ENCODE data around the gene CGB1.
"Not testable (repeated sequence)": the region's sequence is repeated elsewhere in the genome, so short reads cannot be mapped to it uniquely, and the experiment has no call there.

The CGB1 gene

GRCh38 chr19:49057636-49058234 lies 21.0 kb upstream of the CGB1 start, which contains the start of gene CGB7:
Gene CGB7 (minus strand): TSS chr19:49057749. CDS start chr19:49055375, 2,374 bp downstream.
- DNase-seq (ENCODE audit: low read depth) = no peak

DNA sequence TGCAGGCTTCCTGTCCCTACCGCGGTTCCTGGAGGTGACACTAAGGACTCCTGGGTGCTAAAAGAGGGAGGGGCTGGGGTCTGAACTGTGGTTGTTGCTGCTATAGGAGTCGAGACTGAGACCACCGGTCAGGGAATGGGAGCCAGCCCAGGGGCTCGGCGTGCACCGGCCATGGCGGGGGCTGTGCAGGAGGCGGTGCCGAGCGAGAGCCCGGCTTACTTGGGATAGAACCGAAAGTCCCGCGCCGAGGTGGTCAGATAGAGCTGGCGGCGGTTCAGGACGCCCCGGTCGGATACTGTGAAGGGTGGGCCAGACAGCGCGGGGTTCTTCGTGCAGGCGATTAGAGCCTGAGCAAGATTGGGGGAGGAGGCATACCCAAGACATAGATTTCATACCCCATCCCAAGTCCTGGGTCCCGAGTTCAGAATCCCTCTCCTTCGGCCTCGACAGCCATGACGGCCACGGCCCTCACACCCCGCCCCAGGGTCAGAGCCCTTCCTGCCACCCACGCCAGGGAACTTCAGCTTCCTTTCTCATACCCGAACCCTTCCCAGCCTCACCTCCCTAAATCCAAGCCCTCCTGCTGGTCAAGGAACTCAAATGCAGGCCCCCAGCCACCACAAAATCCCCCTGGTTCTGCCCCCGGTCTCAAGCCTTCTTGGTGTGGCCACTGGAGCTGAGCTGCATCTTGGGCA lies 20.4 kb upstream of the CGB1 start:
- not testable (repeated sequence) for DNase-seq (ENCODE audit: low read depth)

DNA sequence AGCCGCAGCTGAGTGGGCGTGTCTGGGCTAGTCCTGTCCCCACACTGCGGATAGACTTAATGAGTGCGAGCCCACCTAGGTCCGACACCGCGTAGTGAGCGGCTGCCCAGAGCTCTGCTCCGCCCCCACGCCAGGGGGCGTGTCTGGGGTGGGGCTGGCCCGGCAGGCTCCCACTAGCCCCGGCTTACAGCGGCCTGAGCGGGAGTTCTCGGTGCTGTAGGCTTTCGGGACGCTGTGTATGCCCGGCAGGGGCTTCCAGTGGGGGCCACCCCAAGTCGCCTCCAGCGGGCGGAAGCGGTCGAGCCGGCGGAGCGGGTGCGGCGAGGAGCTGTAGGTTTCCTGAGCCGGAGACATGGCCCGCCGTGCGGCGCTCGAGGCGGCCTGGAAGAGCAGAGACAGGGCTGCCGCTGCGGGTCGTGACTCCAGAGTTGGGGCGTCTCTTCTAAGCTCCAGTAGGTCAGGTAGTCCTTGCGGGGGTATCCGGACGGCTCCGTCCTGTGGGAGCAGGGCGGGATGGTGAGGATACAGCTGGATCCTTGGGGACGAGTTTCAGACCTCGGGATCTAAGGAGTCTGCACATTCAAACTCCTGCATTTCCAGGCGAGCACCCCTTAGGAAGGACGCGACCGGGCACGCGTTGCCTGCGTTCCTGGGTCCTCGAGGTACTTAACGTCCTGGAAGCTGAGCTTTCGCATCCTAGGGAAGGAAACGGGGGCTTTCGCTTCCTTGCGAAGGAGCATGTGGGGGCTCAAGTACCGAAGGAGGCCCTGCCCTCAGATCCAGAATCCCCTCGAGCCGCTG lies 19.6 kb upstream of the CGB1 start:
- DNase-seq (ENCODE audit: low read depth) = peak; percentile 24

DNA sequence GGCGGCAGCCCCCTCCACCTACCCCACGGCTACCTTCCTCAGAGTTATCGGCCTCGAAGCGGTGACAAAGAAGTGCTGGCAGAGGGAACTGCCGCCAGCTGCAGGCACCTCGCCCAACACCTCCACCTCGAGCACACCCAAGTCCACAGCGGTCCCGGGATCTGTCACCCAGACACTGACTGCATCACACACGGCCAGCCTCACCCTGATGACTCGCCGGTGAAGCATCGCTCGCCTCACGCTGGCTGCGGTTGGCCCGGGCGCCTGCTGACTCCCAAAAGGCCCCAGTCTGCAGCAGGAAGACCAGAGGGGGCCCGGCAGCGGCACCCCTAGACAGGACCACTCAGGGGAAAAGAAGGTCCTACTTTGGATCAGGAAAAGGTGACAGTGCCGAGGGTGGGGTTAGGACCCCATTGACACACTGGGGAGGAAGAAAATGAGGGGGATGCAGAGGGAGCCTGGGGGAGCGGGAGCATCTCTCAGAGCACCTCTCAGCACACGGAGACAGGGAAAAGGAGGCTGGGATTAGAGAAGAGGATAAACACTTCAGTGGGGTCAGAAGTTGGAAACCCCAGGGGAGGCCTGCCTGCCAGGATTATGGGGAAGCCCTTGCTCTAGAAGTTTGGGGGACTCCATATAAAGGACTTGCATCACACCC lies 13.8 kb upstream of the CGB1 start:
- DNase-seq (ENCODE audit: low read depth) = not testable (repeated sequence)

DNA sequence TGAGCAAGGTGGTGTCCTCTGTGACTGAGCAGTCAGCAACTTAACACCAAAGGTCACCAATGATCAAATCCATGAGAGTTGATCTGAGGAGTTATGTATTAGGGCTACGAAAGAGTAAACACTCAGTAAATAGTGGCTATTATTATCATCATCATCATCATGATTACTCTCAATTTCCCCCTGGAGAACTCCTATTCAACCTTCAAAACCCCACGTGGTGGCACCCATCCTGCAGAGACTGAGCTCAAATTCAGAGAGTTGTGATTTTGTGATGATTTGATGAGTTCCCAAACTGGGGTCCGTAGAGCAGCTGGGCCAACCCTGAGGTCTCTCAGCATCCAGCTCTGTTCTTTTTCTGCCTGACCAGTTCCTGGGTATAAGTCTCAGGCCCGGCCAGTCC lies 13.1 kb upstream of the CGB1 start:
- not testable (repeated sequence) for DNase-seq (ENCODE audit: low read depth)

DNA sequence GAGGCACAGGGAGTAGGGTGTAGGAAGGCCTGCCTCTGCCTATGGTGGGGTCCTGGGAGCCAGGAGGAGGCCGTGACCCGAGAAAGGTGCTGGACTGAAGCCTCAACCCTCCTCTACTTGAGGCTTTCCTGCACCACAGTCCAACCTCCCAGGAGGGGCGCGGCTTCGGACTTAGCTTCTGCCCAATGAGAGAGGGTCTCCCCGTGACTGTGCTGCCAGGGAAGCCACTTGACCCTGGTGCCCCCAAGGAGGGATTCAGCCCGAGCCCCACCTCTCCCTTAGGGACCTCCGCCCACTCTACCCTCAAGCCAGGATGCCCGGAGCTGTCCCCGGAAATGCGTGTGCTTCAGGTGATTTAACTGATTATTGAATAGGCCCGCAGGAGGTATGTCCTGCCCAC lies 12.3 kb upstream of the CGB1 start, which contains the start of gene CGB8:
CGB8 (minus strand) TSS at position 101 of the 400 bp plus-strand sequence. CDS start 372 bp downstream, outside the sequence.
- not testable (repeated sequence) for DNase-seq (ENCODE audit: low read depth)

DNA sequence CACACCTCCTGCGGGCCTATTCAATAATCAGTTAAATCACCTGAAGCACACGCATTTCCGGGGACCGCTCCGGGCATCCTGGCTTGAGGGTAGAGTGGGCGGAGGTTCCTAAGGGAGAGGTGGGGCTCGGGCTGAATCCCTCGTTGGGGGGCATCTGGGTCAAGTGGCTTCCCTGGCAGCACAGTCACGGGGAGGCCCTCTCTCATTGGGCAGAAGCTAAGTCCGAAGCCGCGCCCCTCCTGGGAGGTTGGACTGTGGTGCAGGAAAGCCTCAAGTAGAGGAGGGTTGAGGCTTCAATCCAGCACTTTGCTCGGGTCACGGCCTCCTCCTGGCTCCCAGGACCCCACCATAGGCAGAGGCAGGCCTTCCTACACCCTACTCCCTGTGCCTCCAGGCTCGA lies 6.9 kb upstream of the CGB1 start, which contains the start of gene CGB5:
CGB5 (plus strand) TSS at position 301 of the 400 bp plus-strand sequence. CDS start 362 bp downstream, outside the sequence.
- DNase-seq (ENCODE audit: low read depth) = not testable (repeated sequence)

DNA sequence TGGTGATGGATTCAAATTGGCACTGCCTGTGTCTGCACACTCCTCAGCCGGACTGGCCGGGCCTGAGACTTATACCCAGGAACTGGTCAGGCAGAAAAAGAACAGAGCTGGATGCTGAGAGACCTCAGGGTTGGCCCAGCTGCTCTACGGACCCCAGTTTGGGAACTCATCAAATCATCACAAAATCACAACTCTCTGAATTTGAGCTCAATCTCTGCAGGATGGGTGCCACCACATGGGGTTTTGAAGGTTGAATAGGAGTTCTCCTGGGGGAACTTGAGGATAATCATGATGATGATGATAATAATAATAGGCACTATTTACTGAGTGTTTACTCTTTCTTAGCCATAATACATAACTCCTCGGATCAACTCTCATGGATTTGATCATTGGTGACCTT lies 6.0 kb upstream of the CGB1 start:
- DNase-seq (ENCODE audit: low read depth) = not testable (repeated sequence)

- DNase-seq (ENCODE audit: low read depth) = no peak
Observed at GRCh38 chr19:49042177-49042576, 5.5 kb upstream of the CGB1 start.

DNA sequence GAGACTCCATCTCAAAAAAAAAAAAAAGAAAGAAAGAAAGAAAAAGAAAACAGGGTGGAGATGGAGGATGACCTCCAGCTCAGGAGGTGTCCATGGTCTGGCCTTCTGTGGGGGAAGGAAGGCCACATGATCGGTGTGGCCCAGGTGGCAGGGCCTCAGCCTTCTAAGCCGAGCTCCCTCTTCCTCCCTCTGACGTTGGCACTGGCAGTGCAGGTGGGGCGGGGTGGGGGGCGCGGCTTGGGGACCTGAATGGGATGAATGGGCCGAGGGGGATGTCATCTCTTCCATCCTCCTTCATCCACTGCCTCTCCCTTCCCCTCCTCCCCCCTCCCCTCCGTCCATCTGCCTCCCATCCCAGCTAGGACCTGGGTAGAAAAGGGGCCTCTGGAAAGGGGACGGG lies 3.0 kb upstream of the CGB1 start:
- not testable (repeated sequence) for DNase-seq (ENCODE audit: low read depth)

DNA sequence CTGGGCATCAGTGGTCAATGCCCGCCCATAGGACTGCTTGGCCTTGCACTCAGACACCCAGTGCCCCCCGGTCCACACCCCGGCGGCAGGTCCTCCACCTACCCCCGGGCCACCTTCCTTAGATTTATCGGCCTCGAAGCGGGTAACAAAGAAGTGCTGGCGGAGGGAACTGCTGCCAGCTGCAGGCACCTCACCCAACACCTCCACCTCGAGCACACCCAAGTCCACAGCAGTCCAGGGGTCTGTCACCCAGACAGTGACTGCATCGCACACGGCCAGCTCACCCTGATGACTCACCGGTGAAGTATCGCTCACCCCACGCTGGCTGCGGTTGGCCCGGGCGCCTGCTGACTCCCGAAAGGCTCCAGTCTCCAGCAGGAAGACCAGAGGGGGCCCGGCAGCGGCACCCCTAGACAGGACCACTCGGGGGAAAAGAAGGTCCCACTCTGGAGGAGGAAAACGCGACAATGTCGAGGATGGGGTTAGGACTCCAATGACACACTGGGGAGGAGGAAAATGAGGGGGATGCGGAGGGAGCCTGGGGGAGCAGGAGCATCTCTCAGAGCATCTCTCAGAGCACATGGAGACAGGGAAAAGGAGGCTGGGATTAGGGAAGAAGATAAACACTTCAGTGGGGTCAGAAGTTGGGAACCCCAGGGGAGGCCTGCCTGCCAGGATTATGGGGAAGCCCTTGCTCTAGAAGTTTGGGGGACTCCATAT lies 2.0 kb upstream of the CGB1 start:
- DNase-seq (ENCODE audit: low read depth) = not testable (repeated sequence)

DNA sequence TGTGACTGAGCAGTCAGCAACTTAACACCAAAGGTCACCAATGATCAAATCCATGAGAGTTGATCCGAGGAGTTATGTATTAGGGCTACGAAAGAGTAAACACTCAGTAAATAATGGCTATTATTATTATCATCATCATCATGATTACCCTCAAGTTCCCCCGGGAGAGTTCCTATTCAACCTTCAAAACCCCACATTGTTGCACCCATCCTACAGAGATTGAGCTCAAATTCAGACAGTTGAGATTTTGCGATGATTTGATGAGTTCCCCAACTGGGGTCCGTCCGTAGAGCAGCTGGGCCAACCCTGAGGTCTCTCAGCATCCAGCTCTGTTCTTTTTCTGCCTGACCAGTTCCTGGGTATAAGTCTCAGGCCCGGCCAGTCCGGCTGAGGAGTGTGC lies 1.4 kb upstream of the CGB1 start:
- not testable (repeated sequence) for DNase-seq (ENCODE audit: low read depth)

GRCh38 chr19:49031642-49032301 lies 4.9 kb downstream of the CGB1 start, which contains the start of gene CGB2:
Gene CGB2 (plus strand): TSS chr19:49031890. CDS start chr19:49032096, 206 bp downstream.
- DNase-seq (ENCODE audit: low read depth) = not testable (repeated sequence)

DNA sequence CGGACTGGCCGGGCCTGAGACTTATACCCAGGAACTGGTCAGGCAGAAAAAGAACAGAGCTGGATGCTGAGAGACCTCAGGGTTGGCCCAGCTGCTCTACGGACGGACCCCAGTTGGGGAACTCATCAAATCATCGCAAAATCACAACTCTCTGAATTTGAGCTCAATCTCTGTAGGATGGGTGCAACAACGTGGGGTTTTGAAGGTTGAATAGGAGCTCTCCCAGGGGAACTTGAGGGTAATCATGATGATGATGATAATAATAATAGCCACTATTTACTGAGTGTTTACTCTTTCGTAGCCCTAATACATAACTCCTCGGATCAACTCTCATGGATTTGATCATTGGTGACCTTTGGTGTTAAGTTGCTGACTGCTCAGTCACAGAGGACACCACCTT lies 6.4 kb downstream of the CGB1 start:
- not testable (repeated sequence) for DNase-seq (ENCODE audit: low read depth)

- DNase-seq (ENCODE audit: low read depth) = not testable (repeated sequence)
Observed at GRCh38 chr19:49029749-49030148, 6.9 kb downstream of the CGB1 start.

DNA sequence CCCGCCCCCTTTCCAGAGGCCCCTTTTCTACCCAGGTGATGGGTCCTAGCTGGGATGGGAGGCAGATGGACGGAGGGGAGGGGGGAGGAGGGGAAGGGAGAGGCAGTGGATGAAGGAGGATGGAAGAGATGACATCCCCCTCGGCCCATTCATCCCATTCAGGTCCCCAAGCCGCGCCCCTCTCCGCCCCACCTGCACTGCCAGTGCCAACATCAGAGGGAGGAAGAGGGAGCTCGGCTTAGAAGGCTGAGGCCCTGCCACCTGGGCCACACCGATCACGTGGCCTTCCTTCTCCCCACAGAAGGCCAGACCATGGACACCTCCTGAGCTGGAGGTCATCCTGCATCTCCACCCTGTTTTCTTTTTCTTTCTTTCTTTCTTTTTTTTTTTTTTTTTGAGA lies 8.0 kb downstream of the CGB1 start:
- DNase-seq (ENCODE audit: low read depth) = not testable (repeated sequence)

DNA sequence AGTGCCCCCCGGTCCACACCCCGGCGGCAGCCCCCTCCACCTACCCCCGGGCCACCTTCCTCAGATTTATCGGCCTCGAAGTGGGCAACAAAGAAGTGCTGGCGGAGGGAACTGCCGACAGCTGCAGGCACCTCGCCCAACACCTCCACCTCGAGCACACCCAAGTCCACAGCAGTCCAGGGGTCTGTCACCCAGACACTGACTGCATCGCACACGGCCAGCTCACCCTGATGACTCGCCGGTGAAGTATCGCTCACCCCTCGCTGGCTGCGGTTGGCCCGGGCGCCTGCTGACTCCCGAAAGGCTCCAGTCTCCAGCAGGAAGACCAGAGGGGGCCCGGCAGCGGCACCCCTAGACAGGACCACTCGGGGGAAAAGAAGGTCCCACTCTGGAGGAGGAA lies 11.1 kb downstream of the CGB1 start:
- DNase-seq (ENCODE audit: low read depth) = not testable (repeated sequence)

DNA sequence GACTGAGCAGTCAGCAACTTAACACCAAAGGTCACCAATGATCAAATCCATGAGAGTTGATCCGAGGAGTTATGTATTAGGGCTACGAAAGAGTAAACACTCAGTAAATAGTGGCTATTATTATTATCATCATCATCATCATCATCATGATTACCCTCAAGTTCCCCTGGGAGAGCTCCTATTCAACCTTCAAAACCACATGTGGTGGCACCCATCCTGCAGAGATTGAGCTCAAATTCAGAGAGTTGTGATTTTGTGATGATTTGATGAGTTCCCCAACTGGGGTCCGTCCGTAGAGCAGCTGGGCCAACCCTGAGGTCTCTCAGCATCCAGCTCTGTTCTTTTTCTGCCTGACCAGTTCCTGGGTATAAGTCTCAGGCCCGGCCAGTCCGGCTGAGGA lies 11.6 kb downstream of the CGB1 start:
- not testable (repeated sequence) for DNase-seq (ENCODE audit: low read depth)

DNA sequence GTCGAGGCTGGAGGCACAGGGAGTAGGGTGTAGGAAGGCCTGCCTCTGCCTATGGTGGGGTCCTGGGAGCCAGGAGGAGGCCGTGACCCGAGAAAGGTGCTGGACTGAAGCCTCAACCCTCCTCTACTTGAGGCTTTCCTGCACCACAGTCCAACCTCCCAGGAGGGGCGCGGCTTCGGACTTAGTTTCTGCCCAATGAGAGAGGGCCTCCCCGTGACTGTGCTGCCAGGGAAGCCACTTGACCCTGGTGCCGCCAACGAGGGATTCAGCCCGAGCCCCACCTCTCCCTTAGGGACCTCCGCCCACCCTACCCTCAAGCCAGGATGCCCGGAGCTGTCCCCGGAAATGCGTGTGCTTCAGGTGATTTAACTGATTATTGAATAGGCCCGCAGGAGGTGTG lies 12.5 kb downstream of the CGB1 start, which contains the start of gene CGB3:
CGB3 (minus strand) TSS at position 101 of the 400 bp plus-strand sequence. CDS start 362 bp downstream, outside the sequence.
- not testable (repeated sequence) for DNase-seq (ENCODE audit: low read depth)

DNA sequence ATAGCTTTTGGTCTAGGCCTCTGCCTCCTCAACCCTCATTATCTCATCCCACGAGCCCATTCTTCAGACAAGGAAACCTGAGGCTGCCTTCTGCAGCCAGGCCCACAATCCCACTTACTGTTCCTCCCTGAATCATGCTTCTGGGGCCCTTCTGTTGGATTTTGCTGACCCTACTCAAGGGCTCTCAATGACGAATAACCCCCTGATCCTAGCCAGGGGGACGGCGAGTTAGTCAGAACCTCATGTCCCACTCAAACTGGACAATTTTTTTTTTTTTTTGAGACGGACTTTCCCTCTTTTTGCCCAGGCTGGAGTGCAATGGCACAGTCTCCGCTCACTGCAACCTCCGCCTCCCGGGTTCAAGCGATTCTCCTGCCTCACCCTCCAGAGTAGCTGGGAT lies 14.6 kb downstream of the CGB1 start:
- DNase-seq (ENCODE audit: low read depth) = no peak

All from stimulated activated CD4-positive, alpha-beta T cell treated with anti-CD3 and anti-CD28 coated beads, Interleukin-2, amount 100 ng/mL, for 4 hours (primary cell).